Testis (tissue), 3 donors: ENCODE results near the gene TLCD5. TPM values are rescaled to one million over a fixed set of nuclear protein-coding genes. Genes with fewer than 3 reads are reported as not detected.
A peak's percentile ranks its signal among the peaks of the same experiment; 100 is the strongest.

ENCODE experiments used
- DNase-seq: peaks from one replicate; pipeline ENCODE4 v3.0.0-alpha.2; 2019
- H3K27ac ChIP-seq, 2 donors: fragments of 200-600 bp; sonication (generic); one replicate each; pipeline ENCODE4 v1.5.1; 2019
- H3K27me3 ChIP-seq: fragments of 200-600 bp; sonication (generic); one replicate; pipeline ENCODE4 v1.5.1; 2019
- H3K36me3 ChIP-seq: fragments of 200-600 bp; sonication (generic); one replicate; pipeline ENCODE4 v1.5.1; 2017; ENCODE audit warnings: low read depth; ENCODE audit errors: missing control alignments
- H3K4me1 ChIP-seq: fragments of 200-600 bp; sonication (generic); one replicate; pipeline ENCODE4 v1.5.1; 2019
- H3K4me3 ChIP-seq, 2 donors: fragments of 200-600 bp; sonication (generic); one replicate each; pipeline ENCODE4 v1.5.1; 2017 to 2019
- H3K9me3 ChIP-seq: fragments of 200-600 bp; sonication (generic); one replicate; pipeline ENCODE4 v1.5.1; 2017
- CTCF ChIP-seq, 3 experiments: fragments of 450-650 bp in 2 of 3; fragments of 200-600 bp in 1 of 3; sonication (generic) in 1 of 3; IDR thresholded peaks; one replicate each; pipeline ENCODE4 v1.5.1; 2016 to 2019; ENCODE audit warnings: antibody characterized with exemption in 3 of 3, mild to moderate bottlenecking in 2 of 3, moderate library complexity in 1 of 3
- POLR2A ChIP-seq: fragments of 450-650 bp; IDR thresholded peaks from one replicate; pipeline ENCODE4 v1.6.1; 2017; ENCODE audit warnings: antibody characterized with exemption, mild to moderate bottlenecking, moderate library complexity
- WGBS, 2 donors: methylation state at CpG; one replicate each; pipeline ENCODE4 v1.1.5; 2018; 5-methylcytosine and 5-hydroxymethylcytosine counted together
- intact Hi-C: fragments of 100-400 bp; cut with DNase I; formaldehyde crosslinking; loops from one replicate; pipeline ENCODE4 v1.15.1; 2023; ENCODE audit warnings: low total_unique reads
- polyA plus RNA-seq: library from polyadenylated mRNA; stranded (reverse); fragments of 350-450 nt; fragmentation: Illumina TruSeq; extraction: RNeasy Lipid Tissue Mini Kit (QIAGEN cat#74804); gene quantifications from one replicate; pipeline ENCODE4 v1.2.3, GENCODE V29; 2014; ENCODE audit warnings: low read depth, low replicate concordance; ENCODE audit not compliant: insufficient read depth
- total RNA-seq, 2 donors: library from RNA; depleted of rRNA; stranded (reverse); fragments of >200 nt; gene quantifications; one replicate each; pipeline ENCODE4 v1.2.3, GENCODE V29; 2016

The TLCD5 gene
- total and polyA plus RNA-seq, 3 donors from 2014 or later, result 7.9 to 14.0 (median 12.6) TPM

- Histone ChIP-seq H3K36me3 (no peaks in the 10 kb centered on the region), H3K9me3 (no peaks in the 10 kb centered on the region), H3K4me1 (peaks cover 22% of the 10 kb centered on the region), H3K4me3 (peak overlapping the region; percentile 92), H3K27me3 (no peaks in the 10 kb centered on the region), H3K27ac (peak overlapping the region; percentile 95 to 97)
- TF ChIP-seq POLR2A (no peak), CTCF (IDR thresholded peaks at IDR 0.05) (no peak)
- WGBS, 2 donors, result 4 to 5% methylated on average over 18 of the region's 18 CpGs
- intact Hi-C loops, result no loop called here
- peak; percentile 68 for DNase-seq
Observed at GRCh38 chr11:120337355-120338106, 12.4 kb downstream of the TLCD5 start.

- Histone ChIP-seq H3K27ac (peak overlapping the region; percentile 95 to 97), H3K27me3 (no peaks in the 10 kb centered on the region), H3K4me1 (peaks cover 22% of the 10 kb centered on the region), H3K9me3 (no peaks in the 10 kb centered on the region), H3K36me3 (no peaks in the 10 kb centered on the region), H3K4me3 (peak overlapping the region; percentile 92)
- DNase-seq, result no peak
- WGBS, 2 donors, result 23 to 24% methylated on average over 7 of the region's 7 CpGs
- no peak for TF ChIP-seq CTCF (IDR thresholded peaks at IDR 0.05)
- no peak for TF ChIP-seq POLR2A
- intact Hi-C loops, result no loop called here
Observed at GRCh38 chr11:120338107-120338933, 13.2 kb downstream of the TLCD5 start.

GRCh38 chr11:120339394-120339890 lies 14.3 kb downstream of the TLCD5 start:
- intact Hi-C loops, result no loop called here
- WGBS, 2 donors, result 31 to 32% methylated on average over 6 of the region's 6 CpGs

GRCh38 chr11:120340529-120340928 lies 15.4 kb downstream of the TLCD5 start:
- H3K27me3 ChIP-seq, result no peaks in the 10 kb centered on the region
- H3K27ac ChIP-seq, result peak overlapping the region in 1 of 2 donors; percentile 7
- TF ChIP-seq POLR2A (no peak), CTCF (IDR thresholded peaks at IDR 0.05) (no peak)
- WGBS, 2 donors, result 38 to 50% methylated on average over 2 of the region's 2 CpGs
- no peaks in the 10 kb centered on the region for H3K9me3 ChIP-seq
- DNase-seq, result no peak
- peaks cover 26% of the 10 kb centered on the region for H3K4me1 ChIP-seq
- H3K4me3 ChIP-seq, result no peak overlapping the region
- H3K36me3 ChIP-seq, result no peaks in the 10 kb centered on the region
- intact Hi-C loops, result no loop called here

More at GRCh38 chr11:120339394-120339890, 14.3 kb downstream of the TLCD5 start:
- no peak overlapping the region for H3K4me3 ChIP-seq
- H3K27me3 ChIP-seq, result no peaks in the 10 kb centered on the region
- H3K27ac ChIP-seq, result peak overlapping the region; percentile 7 to 48
- H3K9me3 ChIP-seq, result no peaks in the 10 kb centered on the region
- TF ChIP-seq POLR2A, result no peak
- TF ChIP-seq CTCF (IDR thresholded peaks at IDR 0.05), result peak in 1 of 3 experiments; percentile 4
- H3K4me1 ChIP-seq, result peaks cover 22% of the 10 kb centered on the region
- peak; percentile 65 for DNase-seq
- H3K36me3 ChIP-seq, result no peaks in the 10 kb centered on the region
